C1 segment of cervical spinal cord (tissue), 14 donors: ENCODE results near the gene PROCR.
"Not testable (repeated sequence)": the region's sequence is repeated elsewhere in the genome, so short reads cannot be mapped to it uniquely, and the experiment has no call there.

Experiments
- DNase-seq, 14 donors: peaks; one replicate each; lab custom pipeline; 2025; lab: John Stamatoyannopoulos, UW

The PROCR gene

DNA sequence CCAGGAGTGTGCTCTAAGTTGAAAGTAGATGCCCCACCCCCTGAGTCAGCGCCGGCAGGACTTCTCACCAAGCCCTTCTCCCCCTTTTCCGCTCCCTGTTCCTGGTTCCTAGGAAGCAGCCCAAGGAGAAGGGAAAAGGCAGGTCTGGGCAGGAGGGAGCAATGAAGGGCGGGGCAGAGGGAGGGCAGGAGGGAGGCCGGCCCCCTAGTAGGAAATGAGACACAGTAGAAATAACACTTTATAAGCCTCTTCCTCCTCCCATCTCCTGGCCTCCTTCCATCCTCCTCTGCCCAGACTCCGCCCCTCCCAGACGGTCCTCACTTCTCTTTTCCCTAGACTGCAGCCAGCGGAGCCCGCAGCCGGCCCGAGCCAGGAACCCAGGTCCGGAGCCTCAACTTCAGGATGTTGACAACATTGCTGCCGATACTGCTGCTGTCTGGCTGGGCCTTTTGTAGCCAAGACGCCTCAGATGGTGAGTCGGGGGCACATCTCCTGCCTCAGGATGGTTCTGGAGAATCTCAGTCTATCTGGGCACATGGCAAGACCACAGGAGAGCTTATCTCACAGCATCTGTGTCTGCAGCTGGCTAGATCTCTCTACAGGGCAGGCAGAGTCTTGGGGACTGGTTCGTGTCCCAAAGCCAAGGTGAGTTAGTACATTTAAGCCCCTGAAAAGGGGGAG is at the start of gene PROCR:
Gene PROCR, plus strand, starts transcription at position 320 of the 681 bp plus-strand sequence. Its CDS starts 83 bp downstream, at position 403.
- peak in 11 of 14 donors; percentile 5 to 60 (median 33) for DNase-seq

DNA sequence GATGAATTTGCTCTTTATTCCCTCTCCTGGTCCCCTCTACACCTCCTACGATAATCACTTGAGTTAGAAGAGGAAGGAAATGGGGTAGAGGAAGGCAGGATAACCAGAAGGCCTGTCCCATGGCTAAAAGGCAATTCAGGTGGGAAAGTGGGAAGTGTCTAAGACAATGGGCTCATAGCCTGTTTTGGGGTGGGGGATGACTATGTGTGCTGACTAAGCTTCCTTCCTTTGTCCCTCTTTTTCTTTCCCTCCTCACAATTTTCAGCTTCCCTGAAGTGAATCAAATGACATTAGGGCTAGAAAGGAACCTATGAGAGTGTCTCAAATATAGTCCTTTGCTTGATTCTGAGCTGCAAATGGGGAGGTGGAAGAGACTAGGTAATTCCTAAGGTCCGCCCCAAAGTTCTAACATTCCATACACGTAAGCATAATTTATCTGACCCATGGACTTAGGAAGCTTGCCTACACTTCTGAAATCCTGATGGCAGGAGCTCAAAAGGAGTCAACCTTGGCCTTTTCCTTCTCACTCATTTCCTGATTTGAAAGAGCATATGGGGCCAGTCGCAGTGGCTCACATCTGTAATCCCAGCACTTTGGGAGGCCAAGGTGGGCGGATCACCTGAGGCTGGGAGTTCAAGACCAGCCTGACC is 49.0 kb upstream of the PROCR start:
- DNase-seq = no peak

DNA sequence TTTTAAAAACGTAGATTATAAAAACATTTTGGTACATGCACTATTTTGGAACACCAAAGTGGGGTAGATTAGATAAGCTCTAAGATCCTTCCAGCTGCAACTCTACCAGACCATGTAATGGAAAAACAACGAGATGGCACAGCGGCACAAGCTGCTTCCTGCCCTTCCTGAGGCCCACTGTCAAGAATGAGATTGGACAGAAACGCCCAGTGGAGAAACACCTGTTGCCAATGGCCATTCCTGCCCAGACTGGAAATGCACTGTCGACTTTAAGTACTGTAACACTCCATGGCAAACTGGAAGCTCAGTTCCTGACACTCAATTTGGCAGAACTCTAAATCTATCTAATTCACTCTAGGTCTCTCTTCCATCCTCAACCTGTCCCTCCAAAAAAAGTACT is 46.1 kb upstream of the PROCR start:
- DNase-seq = no peak

DNA sequence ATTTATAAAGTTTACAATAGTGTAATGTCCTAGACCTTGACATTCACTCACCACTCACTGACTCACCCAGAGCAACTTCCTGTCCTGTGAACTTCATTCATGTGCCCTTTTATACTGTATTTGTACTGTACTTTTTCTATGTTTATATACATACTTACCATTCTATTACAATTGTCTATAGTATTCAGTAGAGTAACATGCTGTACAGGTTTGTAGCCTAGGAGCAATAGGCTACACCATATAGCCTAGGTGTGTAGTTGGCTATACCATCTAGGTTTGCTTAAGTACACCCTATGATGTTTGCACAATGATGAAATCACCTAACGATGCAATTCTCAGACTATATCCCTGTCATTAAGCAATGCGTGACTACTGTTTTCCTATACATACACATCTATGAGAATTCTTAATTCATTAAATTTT is 42.2 kb upstream of the PROCR start:
- no peak for DNase-seq

DNA sequence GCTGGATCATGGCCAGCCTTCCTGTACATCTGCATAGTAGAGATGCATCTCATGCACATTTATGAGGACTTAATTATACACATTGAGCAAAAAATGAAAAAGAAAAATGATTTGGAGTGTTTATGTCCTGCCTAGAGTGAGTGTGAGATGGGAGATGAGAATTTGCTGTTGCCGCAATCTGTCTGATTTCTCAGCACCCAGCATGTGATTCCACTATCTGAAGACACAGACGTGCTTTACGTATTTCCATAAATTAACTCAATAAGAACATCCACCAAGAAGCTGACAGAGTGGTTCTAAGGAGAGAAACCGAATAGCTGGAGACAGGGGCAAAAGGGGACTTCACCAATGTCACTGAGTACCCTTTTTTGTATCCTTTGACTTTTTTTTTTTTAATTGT is 39.9 kb upstream of the PROCR start:
- DNase-seq = no peak

DNA sequence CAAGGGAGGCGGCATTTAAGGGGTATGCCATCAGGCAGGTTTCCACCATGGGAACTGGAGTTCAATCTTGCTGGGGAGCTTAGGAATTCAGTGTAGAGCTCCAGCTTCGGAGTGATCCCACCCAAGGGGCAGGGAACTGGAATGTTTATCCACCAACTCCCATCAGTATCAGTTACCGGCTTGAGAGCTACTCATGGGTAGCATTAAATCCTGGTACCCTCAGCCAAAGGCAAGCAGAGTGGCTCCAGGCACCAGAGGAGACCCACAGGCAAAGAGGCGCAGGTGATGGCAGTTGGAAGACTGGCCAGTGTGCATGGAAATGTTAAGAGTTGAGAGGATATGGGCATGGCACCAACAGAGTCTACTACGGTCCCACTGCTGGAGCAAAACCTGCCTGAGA is 38.8 kb upstream of the PROCR start:
- no peak for DNase-seq

DNA sequence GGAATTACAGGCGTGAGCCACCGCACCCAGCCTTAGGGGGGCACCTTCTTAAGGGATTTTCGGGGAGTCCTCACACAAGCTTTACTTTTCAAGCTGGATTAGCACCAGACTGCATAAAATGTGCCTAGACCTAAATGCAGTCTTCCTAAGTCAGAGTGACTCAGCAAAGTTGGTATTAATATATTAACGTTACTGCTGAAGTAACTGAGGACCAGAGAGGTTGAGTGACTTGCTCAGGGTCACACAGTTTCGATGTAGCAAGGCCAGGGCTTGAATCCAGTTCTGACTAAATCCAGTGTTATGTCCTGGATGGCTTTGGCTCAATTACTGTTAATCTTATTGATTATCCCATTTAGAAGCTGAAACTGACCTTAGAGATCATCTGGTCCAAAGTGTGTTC is 38.1 kb upstream of the PROCR start:
- DNase-seq = no peak

DNA sequence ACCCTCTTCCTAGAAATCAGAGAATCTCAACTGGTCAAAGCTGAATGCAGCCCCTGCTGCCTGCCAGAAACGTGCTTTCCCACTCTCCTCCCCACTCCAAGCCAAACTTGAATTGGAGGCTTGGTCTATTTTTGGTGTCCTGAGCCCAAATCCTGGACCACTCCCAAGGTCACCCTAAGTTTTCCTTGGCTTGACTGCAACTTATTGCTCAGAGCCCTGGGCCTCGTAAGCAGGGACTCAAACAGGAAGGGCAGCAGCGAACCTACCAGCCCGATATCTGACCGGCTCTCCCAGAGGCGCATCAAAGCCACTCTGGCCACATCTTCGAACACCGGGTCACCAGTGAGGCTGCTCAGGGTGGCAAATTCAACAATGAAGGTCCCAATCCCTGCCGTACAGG is 37.4 kb upstream of the PROCR start:
- no peak for DNase-seq

DNA sequence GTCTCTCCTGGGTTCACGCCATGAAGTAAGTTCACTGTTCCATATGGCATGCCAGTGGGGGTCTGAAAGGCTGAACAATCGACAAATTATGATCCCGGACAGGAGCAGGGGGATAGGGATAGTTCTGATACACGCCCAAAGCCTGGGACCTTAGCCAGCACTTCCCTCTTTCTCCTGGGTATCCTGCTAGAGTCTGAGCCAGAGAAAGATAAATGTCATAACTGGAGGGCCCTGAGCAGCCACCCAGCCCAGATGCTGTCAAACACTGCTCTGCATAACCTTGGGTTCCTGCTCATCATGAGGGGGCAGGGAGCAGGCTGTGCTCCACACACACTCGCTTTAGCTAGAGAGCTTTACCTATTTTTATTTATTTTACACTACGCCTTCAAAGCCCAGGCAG is 37.0 kb upstream of the PROCR start:
- DNase-seq = no peak

DNA sequence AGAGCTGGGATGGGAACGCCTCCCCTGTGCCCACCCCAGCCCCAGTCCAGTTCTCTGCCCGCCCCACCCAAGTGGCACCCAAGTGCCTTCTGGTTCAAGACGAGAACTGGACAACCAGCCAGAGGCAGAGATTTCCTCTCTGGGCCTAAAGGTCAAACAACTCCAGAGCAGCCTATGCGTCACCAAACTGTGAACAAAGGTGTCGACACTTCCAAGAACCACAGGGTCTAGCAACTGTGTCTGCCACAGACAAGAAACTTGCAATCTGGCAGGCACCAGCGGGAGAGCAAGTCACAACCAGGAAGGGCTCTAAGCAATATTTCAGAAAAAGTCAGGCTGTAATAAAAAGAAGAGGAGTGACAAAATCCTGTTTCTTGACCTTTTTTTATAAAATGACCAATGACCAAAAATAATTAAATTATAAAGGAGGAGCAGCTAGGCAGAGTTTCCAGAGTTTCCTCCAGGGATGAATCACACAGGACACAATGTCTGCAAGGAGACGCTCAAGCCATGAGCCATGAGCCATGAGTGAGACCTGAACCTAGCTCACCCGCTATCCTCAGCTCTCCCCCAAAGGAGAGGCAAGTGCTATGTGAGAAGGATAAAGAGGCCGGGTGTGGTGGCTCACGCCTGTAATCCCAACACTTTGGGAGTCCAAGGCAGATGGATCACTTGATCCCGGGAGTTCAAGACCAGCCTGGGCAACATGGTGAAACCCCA is 35.8 kb upstream of the PROCR start:
- peak in 2 of 14 donors; percentile 3 to 65 for DNase-seq

DNA sequence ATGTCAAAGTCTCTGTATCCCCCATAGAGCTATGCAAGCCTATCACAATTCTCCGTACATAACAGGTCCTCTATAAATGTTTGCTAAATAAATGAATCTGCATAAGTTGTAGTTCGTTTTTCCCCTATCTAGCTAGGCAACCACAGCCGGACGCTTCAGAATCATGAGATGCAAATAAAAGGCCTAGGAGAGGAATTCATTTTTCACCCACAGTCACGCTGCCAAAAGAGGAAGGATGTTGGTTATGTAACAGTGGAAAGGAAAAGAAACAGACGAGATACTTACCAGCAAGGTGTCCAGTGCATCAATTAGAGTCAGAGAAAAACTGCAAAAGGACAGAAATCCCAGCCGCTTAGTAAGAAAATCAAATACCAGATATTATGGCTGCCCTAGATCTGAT is 27.2 kb upstream of the PROCR start:
- peak in 1 of 14 donors; percentile 88 for DNase-seq

DNA sequence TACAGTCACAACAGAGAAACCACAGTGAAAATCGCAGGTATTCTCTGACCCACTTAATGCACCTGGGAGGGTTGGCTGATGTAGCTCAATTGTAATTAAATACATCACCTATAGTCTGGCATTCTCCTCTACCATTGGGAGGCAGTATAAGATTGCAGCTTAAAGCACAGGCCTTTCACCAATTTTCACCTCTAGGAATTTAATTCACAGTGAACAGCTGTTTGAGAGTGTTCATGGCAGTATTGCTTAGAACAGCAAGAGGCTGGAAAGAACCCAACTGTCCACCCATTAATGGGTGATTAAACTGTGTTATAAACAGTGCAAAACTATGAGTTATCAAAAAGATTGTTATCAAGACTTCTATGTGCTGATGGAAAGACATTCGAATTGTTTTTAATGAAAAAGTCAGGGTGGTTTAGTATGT is 26.7 kb upstream of the PROCR start:
- DNase-seq = peak in 3 of 14 donors; percentile 5 to 88 (median 14)

DNA sequence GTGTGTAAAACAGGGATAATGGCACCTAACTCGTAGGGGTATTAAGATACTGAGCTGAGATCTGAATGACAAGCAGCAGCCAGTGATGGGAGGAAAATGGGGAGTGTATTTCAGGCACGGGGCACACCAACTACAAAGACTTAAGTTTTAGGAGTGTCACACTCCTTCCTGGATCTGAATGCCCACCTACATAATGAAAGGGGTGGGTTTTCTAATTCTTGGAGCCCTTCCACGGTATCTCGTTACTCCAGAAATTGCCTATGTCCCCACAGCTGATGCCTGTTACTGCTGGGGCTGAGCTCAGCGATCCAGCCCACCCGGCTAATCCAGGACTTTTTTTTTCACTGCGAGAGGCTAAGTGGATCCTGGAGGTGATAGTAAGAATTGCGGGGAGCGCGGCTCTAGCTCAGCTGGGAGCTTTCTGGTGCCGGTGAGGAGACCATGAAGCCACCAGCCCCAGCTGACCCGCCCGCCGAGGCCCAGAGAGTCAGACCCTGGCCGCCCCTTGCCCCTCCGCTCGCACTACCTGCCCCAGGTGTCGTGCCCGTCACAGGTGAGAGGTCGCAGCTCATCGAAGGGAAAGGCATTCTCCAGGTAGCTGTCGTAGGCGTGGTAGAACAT is 25.5 kb upstream of the PROCR start:
- no peak for DNase-seq

DNA sequence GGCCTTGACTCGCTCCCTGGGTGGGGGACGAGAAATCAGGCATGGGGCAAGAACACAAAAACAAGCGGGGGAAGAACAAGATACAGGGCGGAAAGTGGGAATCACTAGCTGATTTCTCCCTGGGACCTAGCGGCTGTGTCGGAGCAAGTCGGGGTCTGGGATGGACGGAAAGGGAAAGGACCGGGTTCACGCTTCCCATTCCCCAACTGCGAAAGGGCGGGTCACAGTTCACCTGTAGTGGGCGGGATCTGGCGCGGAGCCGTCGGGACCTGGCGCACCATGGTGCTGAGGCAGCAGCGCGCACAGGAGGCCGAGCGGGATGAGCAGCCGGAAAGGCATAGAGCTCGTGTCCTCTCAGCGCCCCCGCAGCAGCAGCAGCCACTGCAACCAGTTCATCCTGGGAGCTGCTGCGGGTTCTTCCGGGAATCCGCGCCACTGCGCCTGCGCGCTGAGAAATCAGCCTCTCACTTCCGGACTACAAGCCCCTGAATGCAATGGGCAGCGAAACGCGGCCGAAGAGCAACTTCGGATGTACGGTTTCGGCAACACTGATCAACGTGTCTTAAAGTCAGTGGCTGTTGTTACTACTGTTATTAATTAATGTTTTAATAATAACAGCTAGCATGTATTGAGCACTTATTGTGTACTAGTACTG is 24.8 kb upstream of the PROCR start, which contains the start of gene EDEM2:
Gene EDEM2, minus strand, starts transcription at position 417 of the 655 bp plus-strand sequence. Its CDS starts 78 bp downstream, at position 339.
- peak; percentile 19 to 95 (median 88) for DNase-seq

DNA sequence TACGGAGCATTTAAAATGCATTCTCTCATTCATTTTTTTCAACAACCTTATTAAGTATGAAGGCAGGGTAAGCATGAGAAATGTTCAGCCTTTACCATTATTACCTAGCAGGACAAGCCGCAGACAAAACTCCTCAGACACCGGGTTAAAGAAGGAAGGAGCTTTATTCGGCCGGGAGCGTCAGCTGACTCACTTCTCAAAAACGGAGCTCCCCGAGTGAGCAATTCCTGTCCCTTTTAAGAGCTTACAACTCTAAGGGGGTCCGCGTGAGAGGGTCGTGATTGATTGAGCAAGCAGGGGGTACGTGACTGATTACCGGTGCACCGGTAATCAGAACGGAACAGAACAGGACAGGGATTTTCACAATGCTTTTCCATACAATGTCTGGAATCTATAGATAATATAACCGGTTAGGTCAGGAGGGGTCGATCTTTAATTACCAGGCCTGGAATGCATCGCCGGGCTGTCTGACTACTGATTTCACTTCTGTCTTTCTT is 24.2 kb upstream of the PROCR start:
- peak in 3 of 14 donors; percentile 28 to 32 (median 29) for DNase-seq

DNA sequence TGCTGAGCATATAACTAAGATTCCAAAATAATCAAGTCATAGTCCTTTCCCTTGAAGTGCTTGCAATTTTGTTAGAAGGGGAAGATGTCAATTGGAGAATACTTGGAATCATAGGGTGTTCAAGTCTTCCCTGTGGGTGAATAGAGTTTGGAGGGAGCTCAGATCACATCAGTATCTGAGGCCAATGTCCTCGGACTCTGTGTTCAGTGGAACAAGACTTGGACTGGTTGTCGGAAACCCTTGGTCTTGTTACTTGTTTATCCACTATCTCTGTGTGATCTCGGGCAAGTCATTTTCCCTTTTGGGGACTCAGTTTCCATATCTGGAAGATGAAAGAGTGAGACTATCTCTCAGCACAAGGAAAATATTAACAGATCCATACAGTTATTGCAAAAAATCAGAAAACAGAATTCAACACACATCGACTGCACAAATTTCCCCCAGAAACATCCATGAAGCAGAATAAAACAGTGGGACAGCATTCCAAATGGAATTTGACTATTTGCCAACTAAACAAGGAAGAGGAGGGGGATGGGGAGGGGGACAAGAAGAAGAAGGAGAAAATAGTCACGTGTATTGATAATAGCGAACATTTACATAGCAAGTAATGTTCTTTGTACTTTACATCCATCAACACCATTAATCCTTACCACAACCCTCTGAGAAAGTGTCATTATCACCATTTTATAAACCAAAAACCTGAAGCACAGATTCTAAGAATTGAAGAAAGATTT is 20.9 kb upstream of the PROCR start:
- no peak for DNase-seq

DNA sequence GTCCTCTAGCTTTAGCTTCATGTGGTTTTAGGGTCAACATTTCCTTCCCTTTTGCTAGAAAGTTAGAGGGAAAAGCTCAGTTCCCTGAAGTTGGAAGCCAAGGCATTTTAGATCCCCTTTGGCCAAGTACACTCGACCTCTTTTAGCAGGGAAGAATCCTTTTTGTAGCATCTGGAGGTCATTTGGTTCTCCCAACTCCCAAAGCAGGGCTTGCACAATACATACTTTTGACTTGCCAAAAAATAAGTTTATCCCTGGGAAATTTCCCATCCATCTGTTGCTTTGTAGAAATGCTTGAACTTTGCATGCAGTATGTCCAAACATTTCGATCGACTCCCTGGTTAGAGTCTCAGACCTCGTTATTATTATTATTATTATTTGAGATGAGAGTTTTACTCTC is 20.1 kb upstream of the PROCR start:
- DNase-seq = no peak

DNA sequence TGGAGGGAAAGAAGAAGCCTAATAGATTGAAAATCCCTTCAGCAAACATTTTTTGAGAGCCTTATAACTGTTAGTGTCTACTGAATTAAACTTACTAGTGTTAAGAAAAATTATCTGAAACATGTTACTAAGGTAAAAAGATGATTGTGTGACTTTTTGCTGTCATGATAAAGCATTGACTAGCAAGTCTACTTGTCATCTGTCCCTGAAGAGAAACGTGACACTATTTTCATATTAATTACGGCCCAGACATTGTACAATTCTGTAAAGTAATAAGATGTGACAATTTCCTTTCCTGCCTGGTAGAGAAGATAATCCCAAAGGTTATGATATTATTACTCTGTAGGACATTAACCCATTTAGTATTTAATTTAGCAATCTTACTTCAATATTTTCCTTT is 15.9 kb upstream of the PROCR start:
- no peak for DNase-seq

DNA sequence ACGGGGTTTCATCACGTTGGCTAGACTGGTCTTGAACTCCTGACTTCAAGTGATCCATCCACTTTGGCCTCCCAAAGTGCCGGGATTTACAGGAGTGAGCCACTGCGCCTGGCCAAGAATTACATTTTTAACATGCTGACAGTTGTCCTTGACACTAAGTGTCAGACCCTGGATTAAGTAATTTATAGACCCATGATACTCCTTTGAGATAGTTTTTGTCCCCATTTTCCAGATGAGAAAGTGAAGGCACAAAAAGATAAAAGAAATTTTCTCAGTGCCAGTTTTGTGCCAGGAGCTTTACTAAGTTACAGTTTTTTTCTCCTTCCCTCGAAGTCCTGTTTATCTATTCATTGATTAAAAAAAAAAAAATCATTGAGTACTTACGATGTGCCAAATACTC is 14.9 kb upstream of the PROCR start:
- DNase-seq = no peak

DNA sequence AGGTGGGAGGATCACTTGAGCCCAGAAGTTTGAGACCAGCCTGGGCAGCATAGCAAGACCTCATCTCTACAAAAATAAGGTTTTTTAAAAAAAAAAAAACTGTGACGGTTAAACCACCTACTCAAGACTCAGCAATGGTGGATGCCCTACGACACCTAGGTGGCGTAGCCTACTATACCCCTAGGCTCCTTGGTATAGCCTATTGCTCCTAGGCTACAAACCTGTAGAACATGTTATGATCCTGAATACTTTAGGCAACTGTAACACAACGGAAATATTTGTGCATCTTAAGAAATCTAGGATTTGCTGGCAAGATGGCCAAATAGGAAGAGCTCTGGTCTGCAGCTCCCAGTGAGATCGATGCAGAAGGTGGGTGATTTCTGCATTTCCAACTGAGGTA is 11.5 kb upstream of the PROCR start:
- DNase-seq = not testable (repeated sequence)

DNA sequence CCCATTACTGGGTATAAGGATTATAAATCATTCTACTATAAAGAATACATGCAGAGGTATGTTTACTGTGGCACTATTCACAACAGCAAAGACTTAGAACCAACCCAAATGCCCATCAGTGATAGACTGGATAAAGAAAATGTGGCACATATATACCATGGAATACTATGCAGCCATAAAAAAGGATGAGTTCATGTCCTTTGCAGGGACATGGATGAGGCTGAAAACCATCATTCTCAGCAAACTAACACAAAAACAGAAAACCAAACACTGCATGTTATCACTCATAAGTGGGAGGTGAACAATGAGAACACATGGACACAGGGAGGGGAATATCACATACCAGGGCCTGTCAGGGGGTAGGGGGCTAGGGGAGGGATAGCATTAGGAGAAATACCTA is 7.3 kb upstream of the PROCR start:
- DNase-seq = not testable (repeated sequence)
